GM18873 (cell line): ENCODE data around the gene SLC25A21.

Experiments
- ATAC-seq: cut with Tn5 transposase; IDR thresholded peaks from one replicate; pipeline ENCODE4 v1.9.1; 2021; ENCODE audit warnings: mild to moderate bottlenecking, moderate library complexity, moderate number of reproducible peaks; ENCODE audit not compliant: unreplicated experiment, low FRiP score

SLC25A21 gene

DNA sequence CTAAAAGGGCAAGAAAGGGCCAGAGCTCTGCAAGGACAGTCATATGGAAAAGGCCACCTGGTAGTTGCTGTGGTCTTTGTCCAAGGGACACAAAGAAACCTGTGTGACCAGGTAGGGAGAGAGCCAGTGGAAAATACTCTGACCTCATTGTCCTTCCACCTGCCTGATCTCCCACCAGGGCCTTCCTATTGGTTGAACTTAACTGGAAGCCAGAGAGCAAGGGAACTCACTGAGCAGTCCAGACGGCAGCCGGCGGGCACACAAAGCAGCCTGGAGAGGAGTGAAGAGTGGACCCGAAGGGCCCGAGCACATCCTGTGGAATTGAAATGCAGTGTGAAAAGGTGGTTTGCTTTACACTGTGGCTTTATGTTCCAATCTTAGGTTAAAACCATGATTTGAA, 120.7 kb downstream of the SLC25A21 start:
- no peak for ATAC-seq

DNA sequence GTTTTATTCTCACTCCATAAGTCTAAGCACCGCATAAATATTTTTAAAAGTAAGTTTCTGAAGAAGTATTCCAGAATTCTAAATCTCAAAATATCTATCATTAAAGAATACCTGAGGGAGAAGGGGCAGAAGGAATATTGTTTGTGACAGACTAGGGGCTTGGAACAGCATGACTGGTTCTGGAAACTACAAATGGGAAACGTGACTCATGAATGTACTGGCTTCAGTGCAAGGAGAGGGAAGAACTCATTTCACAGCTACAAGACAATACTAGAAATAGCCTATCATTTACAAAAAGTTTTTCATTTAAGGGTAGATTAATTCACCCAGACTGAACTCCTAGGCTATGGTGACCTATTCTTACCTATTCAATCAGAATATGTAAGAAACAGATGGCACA, 121.3 kb downstream of the SLC25A21 start:
- no peak for ATAC-seq

DNA sequence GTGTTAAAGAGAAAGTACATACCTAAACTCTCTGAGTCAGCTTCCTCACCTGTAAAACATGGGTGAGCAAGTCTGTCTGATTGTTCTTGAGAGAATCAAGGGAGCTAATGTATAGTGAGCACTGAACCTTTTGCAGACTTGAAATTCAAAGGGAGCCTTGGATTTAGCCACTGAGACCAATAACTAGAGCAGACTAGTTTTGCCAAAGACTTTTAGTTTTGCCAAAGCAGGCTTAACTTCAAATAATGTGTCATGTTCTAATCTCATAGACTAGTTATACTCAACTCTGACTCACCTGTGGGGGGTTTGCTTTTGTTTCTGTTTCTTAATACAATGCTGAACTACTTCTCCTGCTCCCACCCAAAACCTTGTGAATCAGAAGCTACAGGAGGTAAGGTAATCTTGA, 123.7 kb downstream of the SLC25A21 start:
- ATAC-seq: no peak

- ATAC-seq: no peak
Observed at GRCh38 chr14:37047996-37048395, 124.4 kb downstream of the SLC25A21 start.

GRCh38 chr14:37047226-37047625, 125.2 kb downstream of the SLC25A21 start:
- no peak for ATAC-seq

DNA sequence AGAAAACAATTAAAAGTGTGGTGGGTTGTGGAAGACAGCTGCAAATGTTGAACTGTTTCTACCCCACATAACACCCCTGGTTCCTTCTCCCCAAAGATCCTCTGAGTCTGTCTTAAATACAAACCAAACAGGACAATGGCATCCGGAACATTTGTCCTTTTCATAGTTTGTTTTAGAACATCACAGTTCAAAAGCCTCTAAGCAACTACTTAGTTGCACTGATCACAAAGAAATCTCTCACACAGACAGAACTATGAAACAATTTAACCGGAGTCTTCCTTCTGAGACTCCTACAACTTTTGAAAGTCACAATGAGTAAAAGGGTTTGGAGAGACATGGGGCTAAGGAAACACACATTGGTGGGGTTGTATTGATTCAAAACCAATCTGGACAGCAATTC, 125.6 kb downstream of the SLC25A21 start:
- ATAC-seq: no peak

GRCh38 chr14:37045340-37046061, 126.9 kb downstream of the SLC25A21 start:
- ATAC-seq: no peak

DNA sequence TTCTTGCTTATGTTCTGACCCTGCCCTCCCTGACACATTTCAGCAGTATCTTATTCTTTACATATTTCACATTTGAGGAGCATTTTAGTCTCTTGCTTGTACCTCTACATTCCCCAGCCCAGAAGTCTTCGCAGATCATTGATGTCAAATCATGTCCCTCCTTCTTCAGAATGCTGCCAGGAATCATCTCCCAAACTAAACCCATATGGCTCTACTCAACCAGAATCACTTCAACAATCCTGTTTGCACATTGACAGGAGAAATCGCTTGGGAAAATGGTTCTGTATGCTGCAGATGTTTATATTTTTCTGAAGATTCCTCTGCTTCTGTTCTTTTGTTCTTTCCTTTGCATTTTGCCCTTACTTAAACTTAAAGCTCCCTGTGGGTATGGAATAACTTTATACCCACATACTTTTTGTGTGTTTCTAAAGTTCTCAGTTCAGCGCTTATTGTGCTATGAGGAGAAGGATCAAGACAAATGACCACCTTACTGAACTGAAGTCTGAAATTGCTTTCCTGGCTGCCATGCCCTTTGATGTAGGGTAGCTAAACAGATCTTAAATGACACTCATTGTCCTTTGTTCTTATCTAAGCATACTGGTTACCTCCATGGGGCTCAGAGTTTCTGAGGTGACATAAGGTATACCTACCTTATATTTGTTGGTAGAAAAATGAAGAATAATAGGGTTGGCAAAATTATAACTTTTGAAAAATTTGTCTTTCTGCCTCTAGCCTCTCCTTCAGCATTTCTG, 134.6 kb downstream of the SLC25A21 start:
- ATAC-seq: no peak

GRCh38 chr14:37036669-37037341, 135.6 kb downstream of the SLC25A21 start:
- no peak for ATAC-seq

DNA sequence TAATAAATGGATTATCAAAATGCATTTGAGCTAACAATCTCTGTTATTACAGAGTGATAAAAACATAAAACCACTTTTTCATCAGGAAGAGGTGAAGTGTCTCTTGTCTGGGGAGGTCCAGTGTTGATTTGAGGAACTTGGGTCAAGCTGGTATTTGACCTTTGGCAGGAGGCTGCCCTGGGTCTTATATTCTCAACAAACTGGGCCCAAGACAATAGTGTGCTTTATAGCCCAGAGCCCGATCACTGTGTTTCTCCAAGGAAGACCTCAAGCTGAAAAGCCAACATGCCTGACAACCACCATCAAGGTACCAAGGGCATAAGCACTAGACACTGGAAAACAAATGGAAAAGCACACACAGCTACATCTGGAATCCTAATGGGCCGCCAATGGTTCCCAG, 137.0 kb downstream of the SLC25A21 start:
- ATAC-seq: no peak

- no peak for ATAC-seq
Observed at GRCh38 chr14:37034410-37035285, 137.8 kb downstream of the SLC25A21 start.

DNA sequence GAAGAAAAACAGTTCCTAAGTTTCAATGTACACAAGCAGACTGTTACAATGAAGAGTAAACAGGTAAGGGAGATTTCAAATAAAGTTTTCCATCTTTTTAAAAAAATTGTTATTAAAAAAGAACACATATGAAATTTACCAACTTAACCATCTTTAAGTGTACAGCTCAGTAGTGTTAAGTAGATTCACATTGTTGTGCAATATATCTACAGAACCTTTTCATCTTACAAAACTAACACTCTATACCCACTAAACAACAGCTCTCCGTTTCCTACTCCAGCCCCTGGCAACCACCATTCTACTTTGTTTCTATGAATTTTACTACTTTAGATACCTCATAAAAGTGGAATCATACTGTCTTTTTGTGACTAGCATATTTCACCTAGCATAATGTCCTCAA, 139.5 kb downstream of the SLC25A21 start:
- no peak for ATAC-seq

- ATAC-seq: no peak
Observed at GRCh38 chr14:37027188-37027824, 145.1 kb downstream of the SLC25A21 start.

- ATAC-seq: no peak
Observed at GRCh38 chr14:37023875-37024565, 148.4 kb downstream of the SLC25A21 start.

- ATAC-seq: no peak
Observed at GRCh38 chr14:37021390-37021789, 151.0 kb downstream of the SLC25A21 start.

DNA sequence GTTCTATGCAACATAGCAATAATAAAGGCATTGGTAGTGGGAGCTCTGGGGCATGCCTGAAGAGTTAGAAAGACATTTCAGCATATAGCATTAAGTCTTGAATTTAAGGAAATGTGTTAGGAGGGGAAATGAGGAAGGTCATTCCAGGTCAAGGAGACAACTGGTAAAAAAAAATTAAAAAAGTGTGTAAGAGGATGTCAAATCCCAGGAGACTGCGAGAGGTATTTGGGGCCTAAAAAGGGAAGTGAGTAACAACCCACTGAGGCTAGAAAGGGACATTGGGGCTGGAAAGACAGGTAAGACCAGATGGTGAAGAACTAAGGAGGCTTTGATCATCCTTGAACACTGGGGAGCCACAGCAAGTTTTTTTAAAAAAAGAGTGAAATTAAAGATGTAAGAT, 152.9 kb downstream of the SLC25A21 start:
- ATAC-seq: no peak

- ATAC-seq: no peak
Observed at GRCh38 chr14:37018571-37019240, 153.7 kb downstream of the SLC25A21 start.

DNA sequence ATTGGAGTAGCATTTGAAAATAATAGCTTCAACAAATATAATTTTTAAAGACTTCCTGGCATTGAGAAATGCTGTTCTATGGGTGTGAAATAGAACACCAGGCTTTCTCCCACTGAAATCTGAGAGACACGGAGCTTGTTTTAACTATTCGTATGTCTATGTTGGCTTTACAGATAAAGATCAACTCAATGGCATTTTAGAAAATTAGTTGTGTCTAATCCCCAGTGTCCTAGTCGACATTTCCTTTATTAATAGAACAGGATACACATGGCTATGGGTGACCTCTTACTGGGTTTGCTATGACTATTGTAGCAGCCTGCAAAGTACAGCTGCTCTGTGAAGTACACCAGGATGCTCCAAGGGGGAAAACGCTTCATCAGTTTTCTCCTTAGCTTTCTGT, 159.3 kb downstream of the SLC25A21 start:
- no peak for ATAC-seq

GRCh38 chr14:36998686-36999085, 173.7 kb downstream of the SLC25A21 start:
- ATAC-seq: no peak
